IMR-90 (cell line): ENCODE data around the gene SLC25A21.
A peak's percentile ranks its signal among the peaks of the same experiment; 100 is the strongest.

Experiments
- CEBPB ChIP-seq: IDR thresholded peaks from 2 replicates; pipeline ENCODE4 v1.6.1; 2012; ENCODE audit warnings: low read depth, low read length, improper control_type of control experiment
- FOS ChIP-seq: fragments of 150-350 bp; IDR thresholded peaks from 2 replicates; pipeline ENCODE4 v1.6.1; 2016; ENCODE audit warnings: low read depth, low read length
- MAFK ChIP-seq: IDR thresholded peaks from 2 replicates; pipeline ENCODE4 v1.6.1; 2012; ENCODE audit warnings: low read depth, low read length, improper control_type of control experiment
- NFE2L2 ChIP-seq: fragments of 150-350 bp; IDR thresholded peaks from 2 replicates; pipeline ENCODE4 v1.6.1; 2016; ENCODE audit warnings: low read depth, mild to moderate bottlenecking, low read length
- POLR2A ChIP-seq: IDR thresholded peaks from 2 replicates; pipeline ENCODE4 v1.6.1; 2012; ENCODE audit warnings: mild to moderate bottlenecking, low read depth, low read length
- RAD21 ChIP-seq: IDR thresholded peaks from 2 replicates; pipeline ENCODE4 v1.6.1; 2012; ENCODE audit warnings: low read length, improper control_type of control experiment
- SMC3 ChIP-seq: fragments of 150-350 bp; IDR thresholded peaks from 2 replicates; pipeline ENCODE4 v1.6.1; 2016; ENCODE audit warnings: low read depth, mild to moderate bottlenecking, antibody characterized with exemption, low read length, moderate library complexity
- TF ChIP-seq, protein P1 (sequence below): conservative IDR thresholded peaks from 2 replicates; pipeline ENCODE4 v1.5.1; 2012; ENCODE audit warnings: mild to moderate bottlenecking, low read depth, low read length, improper control_type of control experiment
- TF ChIP-seq, protein P2 (sequence below): fragments of 150-350 bp; IDR thresholded peaks from 2 replicates; pipeline ENCODE4 v1.6.1; 2016; ENCODE audit warnings: low read depth, mild to moderate bottlenecking, low read length, moderate library complexity, borderline replicate concordance
- TF ChIP-seq, protein P3 (sequence below): fragments of 150-350 bp; IDR thresholded peaks from 2 replicates; pipeline ENCODE4 v1.6.1; 2017; ENCODE audit warnings: mild to moderate bottlenecking, antibody characterized with exemption, low read length, low read depth

DNA sequence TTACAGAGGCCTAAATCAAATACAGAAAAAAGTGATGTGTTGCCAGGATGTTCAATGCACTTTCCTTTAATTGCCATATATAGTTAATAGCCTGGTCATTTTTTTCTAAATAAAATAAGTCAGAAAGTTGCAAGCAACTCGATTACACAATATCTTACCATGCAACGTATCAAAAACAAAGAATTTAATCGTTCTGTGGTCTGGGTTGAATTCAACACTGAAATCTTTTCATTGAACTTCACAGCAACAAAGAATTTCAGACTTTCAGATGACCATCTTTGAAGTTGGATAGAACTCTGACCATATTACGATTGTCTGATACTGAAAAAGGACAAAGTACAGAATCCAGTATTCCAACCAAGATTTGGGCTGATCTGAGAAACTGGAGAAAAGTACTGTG lies 231.9 kb downstream of the SLC25A21 start:
- TF ChIP-seq, protein P1, sequence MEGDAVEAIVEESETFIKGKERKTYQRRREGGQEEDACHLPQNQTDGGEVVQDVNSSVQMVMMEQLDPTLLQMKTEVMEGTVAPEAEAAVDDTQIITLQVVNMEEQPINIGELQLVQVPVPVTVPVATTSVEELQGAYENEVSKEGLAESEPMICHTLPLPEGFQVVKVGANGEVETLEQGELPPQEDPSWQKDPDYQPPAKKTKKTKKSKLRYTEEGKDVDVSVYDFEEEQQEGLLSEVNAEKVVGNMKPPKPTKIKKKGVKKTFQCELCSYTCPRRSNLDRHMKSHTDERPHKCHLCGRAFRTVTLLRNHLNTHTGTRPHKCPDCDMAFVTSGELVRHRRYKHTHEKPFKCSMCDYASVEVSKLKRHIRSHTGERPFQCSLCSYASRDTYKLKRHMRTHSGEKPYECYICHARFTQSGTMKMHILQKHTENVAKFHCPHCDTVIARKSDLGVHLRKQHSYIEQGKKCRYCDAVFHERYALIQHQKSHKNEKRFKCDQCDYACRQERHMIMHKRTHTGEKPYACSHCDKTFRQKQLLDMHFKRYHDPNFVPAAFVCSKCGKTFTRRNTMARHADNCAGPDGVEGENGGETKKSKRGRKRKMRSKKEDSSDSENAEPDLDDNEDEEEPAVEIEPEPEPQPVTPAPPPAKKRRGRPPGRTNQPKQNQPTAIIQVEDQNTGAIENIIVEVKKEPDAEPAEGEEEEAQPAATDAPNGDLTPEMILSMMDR: no peak
- TF ChIP-seq SMC3 (no peak), POLR2A (no peak), CEBPB (peak; percentile 48), FOS (no peak), RAD21 (no peak), NFE2L2 (no peak), MAFK (no peak)
- TF ChIP-seq, protein P2, sequence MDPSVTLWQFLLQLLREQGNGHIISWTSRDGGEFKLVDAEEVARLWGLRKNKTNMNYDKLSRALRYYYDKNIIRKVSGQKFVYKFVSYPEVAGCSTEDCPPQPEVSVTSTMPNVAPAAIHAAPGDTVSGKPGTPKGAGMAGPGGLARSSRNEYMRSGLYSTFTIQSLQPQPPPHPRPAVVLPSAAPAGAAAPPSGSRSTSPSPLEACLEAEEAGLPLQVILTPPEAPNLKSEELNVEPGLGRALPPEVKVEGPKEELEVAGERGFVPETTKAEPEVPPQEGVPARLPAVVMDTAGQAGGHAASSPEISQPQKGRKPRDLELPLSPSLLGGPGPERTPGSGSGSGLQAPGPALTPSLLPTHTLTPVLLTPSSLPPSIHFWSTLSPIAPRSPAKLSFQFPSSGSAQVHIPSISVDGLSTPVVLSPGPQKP: no peak
- TF ChIP-seq, protein P3, sequence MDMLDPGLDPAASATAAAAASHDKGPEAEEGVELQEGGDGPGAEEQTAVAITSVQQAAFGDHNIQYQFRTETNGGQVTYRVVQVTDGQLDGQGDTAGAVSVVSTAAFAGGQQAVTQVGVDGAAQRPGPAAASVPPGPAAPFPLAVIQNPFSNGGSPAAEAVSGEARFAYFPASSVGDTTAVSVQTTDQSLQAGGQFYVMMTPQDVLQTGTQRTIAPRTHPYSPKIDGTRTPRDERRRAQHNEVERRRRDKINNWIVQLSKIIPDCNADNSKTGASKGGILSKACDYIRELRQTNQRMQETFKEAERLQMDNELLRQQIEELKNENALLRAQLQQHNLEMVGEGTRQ: no peak
